Testis (tissue), 2 donors: Measurements from ENCODE around the gene SAMD7.

Source experiments
- POLR2A ChIP-seq: fragments of 450-650 bp; IDR thresholded peaks from one replicate; pipeline ENCODE4 v1.6.1; 2017; ENCODE audit warnings: antibody characterized with exemption, mild to moderate bottlenecking, moderate library complexity
- TF ChIP-seq, protein P1 (sequence below), 3 experiments: fragments of 450-650 bp in 2 of 3; fragments of 200-600 bp in 1 of 3; sonication (generic) in 1 of 3; IDR thresholded peaks; one replicate each; pipeline ENCODE4 v1.5.1; 2016 to 2019; ENCODE audit warnings: antibody characterized with exemption in 3 of 3, mild to moderate bottlenecking in 2 of 3, moderate library complexity in 1 of 3

GRCh38 chr3:169931747-169932520 is 20.6 kb downstream of the SAMD7 start:
- TF ChIP-seq, protein P1, sequence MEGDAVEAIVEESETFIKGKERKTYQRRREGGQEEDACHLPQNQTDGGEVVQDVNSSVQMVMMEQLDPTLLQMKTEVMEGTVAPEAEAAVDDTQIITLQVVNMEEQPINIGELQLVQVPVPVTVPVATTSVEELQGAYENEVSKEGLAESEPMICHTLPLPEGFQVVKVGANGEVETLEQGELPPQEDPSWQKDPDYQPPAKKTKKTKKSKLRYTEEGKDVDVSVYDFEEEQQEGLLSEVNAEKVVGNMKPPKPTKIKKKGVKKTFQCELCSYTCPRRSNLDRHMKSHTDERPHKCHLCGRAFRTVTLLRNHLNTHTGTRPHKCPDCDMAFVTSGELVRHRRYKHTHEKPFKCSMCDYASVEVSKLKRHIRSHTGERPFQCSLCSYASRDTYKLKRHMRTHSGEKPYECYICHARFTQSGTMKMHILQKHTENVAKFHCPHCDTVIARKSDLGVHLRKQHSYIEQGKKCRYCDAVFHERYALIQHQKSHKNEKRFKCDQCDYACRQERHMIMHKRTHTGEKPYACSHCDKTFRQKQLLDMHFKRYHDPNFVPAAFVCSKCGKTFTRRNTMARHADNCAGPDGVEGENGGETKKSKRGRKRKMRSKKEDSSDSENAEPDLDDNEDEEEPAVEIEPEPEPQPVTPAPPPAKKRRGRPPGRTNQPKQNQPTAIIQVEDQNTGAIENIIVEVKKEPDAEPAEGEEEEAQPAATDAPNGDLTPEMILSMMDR (IDR thresholded peaks at IDR 0.05): no peak
- TF ChIP-seq POLR2A: no peak
